ENCODE data around the gene SMC1A. TPM values are rescaled to one million over a fixed set of nuclear protein-coding genes. Genes with fewer than 3 reads are reported as not detected.

Gene SMC1A
- total RNA-seq, 1 experiment from 2014 or later = 89.3 TPM

DNA sequence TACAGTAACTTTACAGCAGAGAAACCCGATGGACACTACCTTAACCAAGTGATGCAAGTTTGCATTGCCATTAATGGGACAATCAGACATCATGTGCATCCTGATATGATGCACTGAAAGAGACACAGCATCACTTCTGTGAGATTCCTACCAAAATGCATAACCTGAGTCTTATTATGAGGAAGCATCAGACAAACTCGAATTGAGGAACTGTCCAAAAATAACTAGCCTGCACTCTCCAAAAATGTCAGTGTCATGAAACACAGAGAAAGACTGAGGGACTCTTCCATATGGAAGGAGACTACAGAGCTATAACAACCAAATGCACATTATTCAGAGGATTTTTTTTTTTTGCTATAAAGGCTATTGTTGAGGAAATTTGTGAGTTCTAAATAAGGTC is 74.5 kb downstream of the SMC1A start (continued):
- TF ChIP-seq ETV6 (CRISPR knock-in tag; IDR thresholded peaks at IDR 0.05) = no peak
- no peak for TF ChIP-seq FOXP1 (CRISPR knock-in tag; IDR thresholded peaks at IDR 0.05; ENCODE audit: borderline replicate concordance)
- TF ChIP-seq SMAD3 (CRISPR knock-in tag; IDR thresholded peaks at IDR 0.05; ENCODE audit: borderline replicate concordance) = no peak
- TF ChIP-seq, protein P1, sequence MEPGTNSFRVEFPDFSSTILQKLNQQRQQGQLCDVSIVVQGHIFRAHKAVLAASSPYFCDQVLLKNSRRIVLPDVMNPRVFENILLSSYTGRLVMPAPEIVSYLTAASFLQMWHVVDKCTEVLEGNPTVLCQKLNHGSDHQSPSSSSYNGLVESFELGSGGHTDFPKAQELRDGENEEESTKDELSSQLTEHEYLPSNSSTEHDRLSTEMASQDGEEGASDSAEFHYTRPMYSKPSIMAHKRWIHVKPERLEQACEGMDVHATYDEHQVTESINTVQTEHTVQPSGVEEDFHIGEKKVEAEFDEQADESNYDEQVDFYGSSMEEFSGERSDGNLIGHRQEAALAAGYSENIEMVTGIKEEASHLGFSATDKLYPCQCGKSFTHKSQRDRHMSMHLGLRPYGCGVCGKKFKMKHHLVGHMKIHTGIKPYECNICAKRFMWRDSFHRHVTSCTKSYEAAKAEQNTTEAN (CRISPR knock-in tag; IDR thresholded peaks at IDR 0.05) = no peak

DNA sequence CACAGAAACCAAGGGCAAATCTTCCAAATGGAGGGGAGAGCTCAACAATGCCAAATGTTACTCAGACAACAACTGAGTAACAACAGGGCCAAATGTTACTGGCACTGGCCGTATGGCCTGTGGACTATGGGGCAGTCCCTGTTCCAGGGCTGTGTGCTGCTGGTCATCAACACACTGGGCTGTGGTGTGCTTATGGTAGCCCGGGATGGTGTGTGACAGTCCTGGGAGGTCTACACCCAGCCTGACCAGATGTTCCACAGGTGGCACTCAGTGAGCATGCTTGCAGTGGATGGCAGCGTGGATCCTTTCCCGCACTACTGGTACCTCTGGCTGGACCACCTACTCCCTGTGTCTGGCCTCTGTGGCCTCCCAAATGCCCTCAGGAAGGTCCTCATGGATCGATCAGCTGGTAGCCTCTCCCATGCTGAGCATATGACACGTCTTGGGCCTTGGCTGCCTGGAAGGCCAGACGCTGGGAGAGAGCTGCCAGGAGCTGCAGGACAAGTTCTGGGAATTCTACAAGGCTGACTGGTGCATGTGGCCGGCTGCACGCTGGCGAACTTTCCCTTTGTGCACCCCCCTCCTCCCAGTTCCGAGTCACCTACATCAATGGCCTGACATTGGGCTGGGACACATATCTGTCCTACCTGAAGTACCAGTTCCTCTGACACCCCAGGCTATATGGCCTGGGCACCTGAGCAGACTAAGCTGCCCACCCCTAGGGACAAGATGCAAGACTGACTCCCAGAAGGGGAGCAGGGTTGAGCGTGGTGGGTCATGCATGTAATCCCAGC is 81.4 kb downstream of the SMC1A start:
- no peaks in the 10 kb centered on the region for H3K4me1 Mint-ChIP-seq
- H3K4me3 Mint-ChIP-seq = no peak overlapping the region
- ATAC-seq (no peak), DNase-seq (ENCODE audit: low spot score) (no peak)
- no peaks in the 10 kb centered on the region for H3K27me3 Mint-ChIP-seq (ENCODE audit: low read depth)
- TF ChIP-seq SOX15 (CRISPR knock-in tag; IDR thresholded peaks at IDR 0.05) (no peak), SMAD4 (CRISPR knock-in tag; IDR thresholded peaks at IDR 0.05) (no peak), CREM (CRISPR knock-in tag; IDR thresholded peaks at IDR 0.05) (no peak), KAT7 (CRISPR knock-in tag; IDR thresholded peaks at IDR 0.05; ENCODE audit: borderline replicate concordance) (no peak), RORB (CRISPR knock-in tag; IDR thresholded peaks at IDR 0.05) (no peak), GABPB1 (CRISPR knock-in tag; IDR thresholded peaks at IDR 0.05) (no peak), ZNF671 (CRISPR knock-in tag; IDR thresholded peaks at IDR 0.05) (no peak), PRRX2 (CRISPR knock-in tag; IDR thresholded peaks at IDR 0.05) (no peak), NR2C2 (CRISPR knock-in tag; IDR thresholded peaks at IDR 0.05) (no peak), ZNF232 (CRISPR knock-in tag; IDR thresholded peaks at IDR 0.05) (no peak), JAZF1 (CRISPR knock-in tag; IDR thresholded peaks at IDR 0.05) (no peak)
- TF ChIP-seq, protein P2, sequence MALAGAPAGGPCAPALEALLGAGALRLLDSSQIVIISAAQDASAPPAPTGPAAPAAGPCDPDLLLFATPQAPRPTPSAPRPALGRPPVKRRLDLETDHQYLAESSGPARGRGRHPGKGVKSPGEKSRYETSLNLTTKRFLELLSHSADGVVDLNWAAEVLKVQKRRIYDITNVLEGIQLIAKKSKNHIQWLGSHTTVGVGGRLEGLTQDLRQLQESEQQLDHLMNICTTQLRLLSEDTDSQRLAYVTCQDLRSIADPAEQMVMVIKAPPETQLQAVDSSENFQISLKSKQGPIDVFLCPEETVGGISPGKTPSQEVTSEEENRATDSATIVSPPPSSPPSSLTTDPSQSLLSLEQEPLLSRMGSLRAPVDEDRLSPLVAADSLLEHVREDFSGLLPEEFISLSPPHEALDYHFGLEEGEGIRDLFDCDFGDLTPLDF (CRISPR knock-in tag; IDR thresholded peaks at IDR 0.05) = no peak
- TF ChIP-seq, protein P3, sequence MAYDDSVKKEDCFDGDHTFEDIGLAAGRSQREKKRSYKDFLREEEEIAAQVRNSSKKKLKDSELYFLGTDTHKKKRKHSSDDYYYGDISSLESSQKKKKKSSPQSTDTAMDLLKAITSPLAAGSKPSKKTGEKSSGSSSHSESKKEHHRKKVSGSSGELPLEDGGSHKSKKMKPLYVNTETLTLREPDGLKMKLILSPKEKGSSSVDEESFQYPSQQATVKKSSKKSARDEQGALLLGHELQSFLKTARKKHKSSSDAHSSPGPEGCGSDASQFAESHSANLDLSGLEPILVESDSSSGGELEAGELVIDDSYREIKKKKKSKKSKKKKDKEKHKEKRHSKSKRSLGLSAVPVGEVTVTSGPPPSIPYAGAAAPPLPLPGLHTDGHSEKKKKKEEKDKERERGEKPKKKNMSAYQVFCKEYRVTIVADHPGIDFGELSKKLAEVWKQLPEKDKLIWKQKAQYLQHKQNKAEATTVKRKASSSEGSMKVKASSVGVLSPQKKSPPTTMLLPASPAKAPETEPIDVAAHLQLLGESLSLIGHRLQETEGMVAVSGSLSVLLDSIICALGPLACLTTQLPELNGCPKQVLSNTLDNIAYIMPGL (CRISPR knock-in tag; IDR thresholded peaks at IDR 0.05) = no peak
- TF ChIP-seq, protein P4, sequence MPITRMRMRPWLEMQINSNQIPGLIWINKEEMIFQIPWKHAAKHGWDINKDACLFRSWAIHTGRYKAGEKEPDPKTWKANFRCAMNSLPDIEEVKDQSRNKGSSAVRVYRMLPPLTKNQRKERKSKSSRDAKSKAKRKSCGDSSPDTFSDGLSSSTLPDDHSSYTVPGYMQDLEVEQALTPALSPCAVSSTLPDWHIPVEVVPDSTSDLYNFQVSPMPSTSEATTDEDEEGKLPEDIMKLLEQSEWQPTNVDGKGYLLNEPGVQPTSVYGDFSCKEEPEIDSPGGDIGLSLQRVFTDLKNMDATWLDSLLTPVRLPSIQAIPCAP (CRISPR knock-in tag; IDR thresholded peaks at IDR 0.05) = no peak
- TF ChIP-seq, protein P5, sequence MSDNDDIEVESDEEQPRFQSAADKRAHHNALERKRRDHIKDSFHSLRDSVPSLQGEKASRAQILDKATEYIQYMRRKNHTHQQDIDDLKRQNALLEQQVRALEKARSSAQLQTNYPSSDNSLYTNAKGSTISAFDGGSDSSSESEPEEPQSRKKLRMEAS (CRISPR knock-in tag; IDR thresholded peaks at IDR 0.05) = no peak
- TF ChIP-seq, protein P6, sequence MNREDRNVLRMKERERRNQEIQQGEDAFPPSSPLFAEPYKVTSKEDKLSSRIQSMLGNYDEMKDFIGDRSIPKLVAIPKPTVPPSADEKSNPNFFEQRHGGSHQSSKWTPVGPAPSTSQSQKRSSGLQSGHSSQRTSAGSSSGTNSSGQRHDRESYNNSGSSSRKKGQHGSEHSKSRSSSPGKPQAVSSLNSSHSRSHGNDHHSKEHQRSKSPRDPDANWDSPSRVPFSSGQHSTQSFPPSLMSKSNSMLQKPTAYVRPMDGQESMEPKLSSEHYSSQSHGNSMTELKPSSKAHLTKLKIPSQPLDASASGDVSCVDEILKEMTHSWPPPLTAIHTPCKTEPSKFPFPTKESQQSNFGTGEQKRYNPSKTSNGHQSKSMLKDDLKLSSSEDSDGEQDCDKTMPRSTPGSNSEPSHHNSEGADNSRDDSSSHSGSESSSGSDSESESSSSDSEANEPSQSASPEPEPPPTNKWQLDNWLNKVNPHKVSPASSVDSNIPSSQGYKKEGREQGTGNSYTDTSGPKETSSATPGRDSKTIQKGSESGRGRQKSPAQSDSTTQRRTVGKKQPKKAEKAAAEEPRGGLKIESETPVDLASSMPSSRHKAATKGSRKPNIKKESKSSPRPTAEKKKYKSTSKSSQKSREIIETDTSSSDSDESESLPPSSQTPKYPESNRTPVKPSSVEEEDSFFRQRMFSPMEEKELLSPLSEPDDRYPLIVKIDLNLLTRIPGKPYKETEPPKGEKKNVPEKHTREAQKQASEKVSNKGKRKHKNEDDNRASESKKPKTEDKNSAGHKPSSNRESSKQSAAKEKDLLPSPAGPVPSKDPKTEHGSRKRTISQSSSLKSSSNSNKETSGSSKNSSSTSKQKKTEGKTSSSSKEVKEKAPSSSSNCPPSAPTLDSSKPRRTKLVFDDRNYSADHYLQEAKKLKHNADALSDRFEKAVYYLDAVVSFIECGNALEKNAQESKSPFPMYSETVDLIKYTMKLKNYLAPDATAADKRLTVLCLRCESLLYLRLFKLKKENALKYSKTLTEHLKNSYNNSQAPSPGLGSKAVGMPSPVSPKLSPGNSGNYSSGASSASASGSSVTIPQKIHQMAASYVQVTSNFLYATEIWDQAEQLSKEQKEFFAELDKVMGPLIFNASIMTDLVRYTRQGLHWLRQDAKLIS (CRISPR knock-in tag; IDR thresholded peaks at IDR 0.05; ENCODE audit: borderline replicate concordance) = no peak
- H3K9me3 Mint-ChIP-seq = no peaks in the 10 kb centered on the region
- CTCF ChIA-PET = interaction anchor here (1.5 to 1.7 kb wide), 3 partner anchors 24 to 28 kb away, joined by 4 to 7 read pairs (median 5); no protein-coding TSS in a partner anchor
- no peak overlapping the region for H3K27ac Mint-ChIP-seq
- no peaks in the 10 kb centered on the region for H3K36me3 Mint-ChIP-seq
- POLR2A ChIA-PET = no interaction called here

Data from WTC11 (cell line).